IPS-NIHi11 (cell line): Measurements from ENCODE around the gene TLR8.
A peak's percentile ranks its signal among the peaks of the same experiment; 100 is the strongest.

Source experiments
- DNase-seq: peaks from one replicate; pipeline ENCODE4 v3.0.0; 2012; ENCODE audit warnings: mixed read lengths, low spot score

The TLR8 gene

GRCh38 chrX:12966151-12966550, 59.7 kb downstream of the TLR8 start:
- DNase-seq = no peak

- DNase-seq = no peak
These were observed 61.5 kb downstream of the TLR8 start for GRCh38 chrX:12967711-12968465.

GRCh38 chrX:12970691-12971202, 64.3 kb downstream of the TLR8 start:
- peak; percentile 17 for DNase-seq

- DNase-seq = no peak
These were observed 65.0 kb downstream of the TLR8 start for GRCh38 chrX:12971282-12972003.

- DNase-seq = no peak
These were observed 65.8 kb downstream of the TLR8 start for GRCh38 chrX:12972243-12972642.
